ENCODE data around the gene OTOP3.
A peak's percentile ranks its signal among the peaks of the same experiment; 100 is the strongest.

The OTOP3 gene

GRCh38 chr17:74954665-74955421 is 19.1 kb downstream of the OTOP3 start:
- DNase-seq (ENCODE audit: low read depth), result no peak

DNA sequence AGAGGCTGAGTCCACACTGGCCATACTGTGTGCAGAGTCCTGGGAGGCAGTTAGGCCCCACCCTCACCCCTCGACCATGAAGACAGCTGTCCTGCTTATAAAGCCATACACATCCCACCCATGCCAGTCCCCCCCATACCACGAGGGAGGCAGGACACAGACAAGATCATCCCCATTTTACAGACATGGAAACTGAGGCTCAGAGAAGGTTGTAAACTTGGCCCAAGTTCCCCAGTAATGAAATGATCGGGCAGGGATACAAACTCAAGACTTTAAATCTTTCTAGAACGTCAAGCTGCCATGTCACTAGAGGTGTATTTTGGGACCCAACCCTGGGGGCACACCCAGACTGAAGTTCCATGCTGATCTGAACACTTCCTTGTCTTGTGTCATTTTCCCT is 20.4 kb downstream of the OTOP3 start:
- H3K4me3 ChIP-seq (ENCODE audit: low read depth, low read length), result no peak overlapping the region
- TF ChIP-seq, protein P1, sequence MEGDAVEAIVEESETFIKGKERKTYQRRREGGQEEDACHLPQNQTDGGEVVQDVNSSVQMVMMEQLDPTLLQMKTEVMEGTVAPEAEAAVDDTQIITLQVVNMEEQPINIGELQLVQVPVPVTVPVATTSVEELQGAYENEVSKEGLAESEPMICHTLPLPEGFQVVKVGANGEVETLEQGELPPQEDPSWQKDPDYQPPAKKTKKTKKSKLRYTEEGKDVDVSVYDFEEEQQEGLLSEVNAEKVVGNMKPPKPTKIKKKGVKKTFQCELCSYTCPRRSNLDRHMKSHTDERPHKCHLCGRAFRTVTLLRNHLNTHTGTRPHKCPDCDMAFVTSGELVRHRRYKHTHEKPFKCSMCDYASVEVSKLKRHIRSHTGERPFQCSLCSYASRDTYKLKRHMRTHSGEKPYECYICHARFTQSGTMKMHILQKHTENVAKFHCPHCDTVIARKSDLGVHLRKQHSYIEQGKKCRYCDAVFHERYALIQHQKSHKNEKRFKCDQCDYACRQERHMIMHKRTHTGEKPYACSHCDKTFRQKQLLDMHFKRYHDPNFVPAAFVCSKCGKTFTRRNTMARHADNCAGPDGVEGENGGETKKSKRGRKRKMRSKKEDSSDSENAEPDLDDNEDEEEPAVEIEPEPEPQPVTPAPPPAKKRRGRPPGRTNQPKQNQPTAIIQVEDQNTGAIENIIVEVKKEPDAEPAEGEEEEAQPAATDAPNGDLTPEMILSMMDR (IDR thresholded peaks at IDR 0.05; ENCODE audit: control insufficient read depth, extremely low read depth, insufficient read depth), result no peak

More at GRCh38 chr17:74954665-74955421, 19.1 kb downstream of the OTOP3 start:
- TF ChIP-seq, protein P1 (IDR thresholded peaks at IDR 0.05; ENCODE audit: control insufficient read depth, extremely low read depth, insufficient read depth), result no peak
- no peak overlapping the region for H3K4me3 ChIP-seq (ENCODE audit: low read depth, low read length)

GRCh38 chr17:74957935-74958740 is 22.4 kb downstream of the OTOP3 start:
- TF ChIP-seq, protein P1 (IDR thresholded peaks at IDR 0.05; ENCODE audit: control insufficient read depth, extremely low read depth, insufficient read depth), result peak; percentile 85
- no peak for DNase-seq (ENCODE audit: low read depth)
- no peak overlapping the region for H3K4me3 ChIP-seq (ENCODE audit: low read depth, low read length)

More for the DNA sequence above, 20.4 kb downstream of the OTOP3 start:
- no peak for DNase-seq (ENCODE audit: low read depth)

DNA sequence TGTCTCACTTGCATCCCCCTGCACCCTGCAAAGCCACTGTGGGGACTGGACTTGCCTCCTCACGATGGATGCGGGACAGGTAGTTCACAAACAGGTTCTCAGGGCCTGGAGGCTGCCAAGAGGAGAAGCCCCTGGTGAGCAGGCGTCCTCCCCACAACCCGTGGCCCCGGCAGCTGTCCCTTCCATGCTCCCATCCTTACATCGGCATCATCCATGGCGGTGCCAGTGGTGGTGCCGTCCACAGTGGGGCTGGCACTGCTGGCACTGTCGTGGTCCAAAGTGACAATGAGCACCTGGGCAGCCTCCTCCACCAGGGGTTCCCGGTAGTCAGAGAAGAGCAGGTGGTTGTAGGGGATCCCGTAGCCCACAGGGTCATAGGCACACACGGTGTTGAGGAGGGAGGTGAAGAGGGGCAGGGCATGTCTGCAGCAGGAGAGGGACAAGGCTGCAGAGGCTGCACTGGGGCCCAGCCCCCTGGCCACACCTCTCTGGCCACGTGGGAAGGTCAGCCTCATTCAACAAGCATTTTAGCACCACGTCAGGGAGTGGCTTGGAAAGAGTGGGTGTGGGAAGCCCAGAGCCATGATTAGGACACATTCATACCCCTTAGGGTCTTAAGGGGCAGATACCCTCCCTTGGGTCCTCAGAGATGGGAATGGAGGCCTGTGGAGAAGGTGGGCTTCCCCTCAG is 24.3 kb downstream of the OTOP3 start:
- H3K4me3 ChIP-seq (ENCODE audit: low read depth, low read length), result no peak overlapping the region
- TF ChIP-seq, protein P1 (IDR thresholded peaks at IDR 0.05; ENCODE audit: control insufficient read depth, extremely low read depth, insufficient read depth), result no peak
- no peak for DNase-seq (ENCODE audit: low read depth)

- TF ChIP-seq, protein P1 (IDR thresholded peaks at IDR 0.05; ENCODE audit: control insufficient read depth, extremely low read depth, insufficient read depth), result no peak
- H3K4me3 ChIP-seq (ENCODE audit: low read depth, low read length), result no peak overlapping the region
- DNase-seq (ENCODE audit: low read depth), result no peak
Measured at GRCh38 chr17:74960570-74961342, 25.1 kb downstream of the OTOP3 start.

- peak; percentile 56 for DNase-seq (ENCODE audit: low read depth)
- H3K4me3 ChIP-seq (ENCODE audit: low read depth, low read length), result no peak overlapping the region
- TF ChIP-seq, protein P1 (IDR thresholded peaks at IDR 0.05; ENCODE audit: control insufficient read depth, extremely low read depth, insufficient read depth), result peak; percentile 75
Measured at GRCh38 chr17:74961657-74962350, 26.1 kb downstream of the OTOP3 start.
